GM21423 (cell line): ENCODE measurements around the gene CSNK1A1.

ENCODE experiments used
- ATAC-seq: cut with Tn5 transposase; IDR thresholded peaks from one replicate; pipeline ENCODE4 v1.9.1; 2021; ENCODE audit warnings: mild to moderate bottlenecking, moderate library complexity; ENCODE audit not compliant: unreplicated experiment

Gene CSNK1A1

DNA sequence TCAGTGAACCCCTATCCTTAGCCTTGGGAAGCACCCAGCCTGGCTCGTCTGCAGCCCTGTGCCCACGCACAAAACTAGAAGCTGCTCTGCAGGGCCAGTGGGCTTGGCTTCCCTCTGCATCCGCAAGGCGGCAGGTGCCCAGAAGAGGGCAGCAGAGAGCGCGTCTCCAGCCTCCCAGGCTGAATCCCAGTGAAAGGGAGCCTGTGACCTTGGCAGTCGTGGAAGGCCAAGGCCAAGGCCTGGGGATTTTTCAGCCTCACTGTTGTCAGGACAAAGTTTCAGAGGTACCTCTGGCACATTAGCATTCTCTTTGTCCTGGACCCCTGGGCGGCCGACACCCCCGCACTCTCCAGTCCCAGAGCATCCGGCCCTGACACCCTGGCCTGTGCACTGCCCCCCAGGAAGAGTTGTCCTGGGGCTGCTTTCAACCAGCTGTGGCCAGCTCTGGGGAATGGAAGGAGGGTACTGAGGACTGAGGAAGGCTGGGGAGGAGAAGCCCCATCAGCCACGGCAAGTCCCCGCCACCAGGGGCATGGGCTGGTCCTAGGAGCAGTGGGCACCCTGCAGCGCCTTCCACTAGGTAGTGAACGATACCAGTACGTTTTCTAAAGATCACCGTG, 108.6 kb downstream of the CSNK1A1 start:
- peak; percentile 72 for ATAC-seq
